Spleen (tissue), 11 donors: Measurements from ENCODE around the gene SORBS2. TPM values are rescaled to one million over a fixed set of nuclear protein-coding genes. Genes with fewer than 3 reads are reported as not detected.

Source experiments
- DNase-seq: peaks from one replicate; pipeline ENCODE4 v3.0.0-alpha.2; 2020
- H3K27ac ChIP-seq, 8 donors: fragments of 200-600 bp; sonication (generic) in 7 of 8; 1 replicate in 4 of 8; 2 replicates in 4 of 8; pipeline versions ENCODE4 v1.5.0 to v1.8.0; 2016 to 2021; ENCODE audit warnings: inconsistent platforms in 4 of 8, mild to moderate bottlenecking in 4 of 8, moderate library complexity in 1 of 8
- H3K27me3 ChIP-seq, 7 donors: fragments of 200-600 bp; sonication (generic) in 6 of 7; replicated peaks in 1 of 7; 1 replicate in 4 of 7; 2 replicates in 3 of 7; pipeline versions ENCODE4 v1.5.0 to v1.8.0; 2016 to 2021; ENCODE audit warnings: inconsistent platforms in 3 of 7, mild to moderate bottlenecking in 1 of 7
- H3K36me3 ChIP-seq, 6 donors: fragments of 200-600 bp; sonication (generic) in 5 of 6; 1 replicate in 4 of 6; 2 replicates in 2 of 6; pipeline versions ENCODE4 v1.5.0 to v1.8.0; 2016 to 2021; ENCODE audit warnings: inconsistent platforms in 2 of 6
- H3K4me1 ChIP-seq, 6 donors: fragments of 200-600 bp; sonication (generic) in 5 of 6; 1 replicate in 3 of 6; 2 replicates in 3 of 6; pipeline versions ENCODE4 v1.5.0 to v1.8.0; 2016 to 2021; ENCODE audit warnings: inconsistent platforms in 3 of 6
- H3K4me3 ChIP-seq, 8 donors: fragments of 200-600 bp; sonication (generic) in 7 of 8; 1 replicate in 4 of 8; 2 replicates in 4 of 8; pipeline versions ENCODE4 v1.5.0 to v1.8.0; 2016 to 2021; ENCODE audit warnings: inconsistent platforms in 4 of 8, mild to moderate bottlenecking in 4 of 8, moderate library complexity in 2 of 8
- H3K9me3 ChIP-seq, 8 donors: fragments of 200-600 bp; sonication (generic) in 7 of 8; 1 replicate in 4 of 8; 2 replicates in 4 of 8; pipeline versions ENCODE4 v1.5.0 to v1.8.0; 2016 to 2021; ENCODE audit warnings: inconsistent platforms in 4 of 8
- CTCF ChIP-seq, 11 experiments: fragments of 200-600 bp in 7 of 11; fragments of 450-650 bp in 4 of 11; sonication (generic) in 4 of 11; IDR thresholded peaks in 8 of 11; conservative IDR thresholded peaks in 3 of 11; 1 replicate in 7 of 11; 2 replicates in 4 of 11; pipeline versions ENCODE4 v1.4.0 to v1.8.0; 2016 to 2021; ENCODE audit warnings: antibody characterized with exemption in 11 of 11, inconsistent platforms in 4 of 11, mild to moderate bottlenecking in 1 of 11
- POLR2A ChIP-seq, 3 donors: fragments of 450-650 bp; IDR thresholded peaks; one replicate each; pipeline ENCODE4 v1.5.1; 2017; ENCODE audit warnings: antibody characterized with exemption in 3 of 3, mild to moderate bottlenecking in 1 of 3
- POLR2AphosphoS5 ChIP-seq, 3 donors: sonication (generic); formaldehyde crosslinking; IDR thresholded peaks; one replicate each; pipeline ENCODE4 v1.5.1; 2017; ENCODE audit warnings: antibody characterized with exemption in 3 of 3
- WGBS, 5 donors: extraction: QIAGEN DNeasy Blood & Tissue Kit in 3 of 5; methylation state at CpG; one replicate each; pipeline versions ENCODE4 v1.1.5 to v1.1.7; 2013 to 2018; 5-methylcytosine and 5-hydroxymethylcytosine counted together
- intact Hi-C: fragments of 100-400 bp; cut with DNase I; formaldehyde crosslinking; loops from one replicate; pipeline ENCODE4 v1.15.0; 2023; ENCODE audit warnings: low total_unique reads
- polyA plus RNA-seq, 3 donors: library from polyadenylated mRNA; stranded (reverse); fragments of 200-250 nt; gene quantifications; one replicate each; pipeline ENCODE4 v1.2.1, GENCODE V29; 2013
- small RNA-seq, 4 donors: library from RNA; depleted of rRNA; stranded (forward); fragments of <200 nt; gene quantifications; one replicate each; pipeline ENCODE3, GENCODE V24; 2016
- total RNA-seq, 7 donors: library from RNA; depleted of rRNA in 3 of 7; stranded (reverse); fragments of >200 nt in 3 of 7; fragmentation: NEBNext Ultra II Directional in 4 of 7; extraction: Animal tissue kit (Norgen Biotek cat#: 25700) in 4 of 7; gene quantifications; one replicate each; pipeline versions ENCODE4 v1.1.0 to v1.2.1, GENCODE V29; 2016 to 2021
- donor health status: healthy with polysubstance abuse.
- donor health status: DM: no; HTN: no; CAD: no; lungs with moderate emphysema.
- donor health status: DM: no; HTN: no; CAD: no.
- donor health status: Bipolar disorder and iron deficiency.
- donor health status: healthy.
- donor health status: DM: no; HTN: no; CAD: no.
- donor health status: DM: yes; HTN: yes; CAD: no.

Gene SORBS2
- total and polyA plus RNA-seq, 10 donors, result 5.9 to 128 (median 84.8) TPM

- Histone ChIP-seq H3K4me1 (peaks cover 0 to 30% (median 18%) of the 10 kb centered on the region in 6 donors), H3K36me3 (no peaks in the 10 kb centered on the region), H3K27me3 (peaks cover 0 to 57% (median 12%) of the 10 kb centered on the region in 7 donors), H3K27ac (no peak overlapping the region), H3K4me3 (no peak overlapping the region), H3K9me3 (no peaks in the 10 kb centered on the region)
- no peak for DNase-seq
- TF ChIP-seq POLR2A (IDR thresholded peaks at IDR 0.05) (no peak), POLR2AphosphoS5 (IDR thresholded peaks at IDR 0.05) (no peak), CTCF (IDR thresholded peaks at IDR 0.05 in 8 of 11, conservative IDR thresholded peaks at IDR 0.05 in 3 of 11) (no peak)
- WGBS, 5 donors, result 27 to 80% (median 53%) methylated on average over 1 of the region's 1 CpG
- intact Hi-C loops, result no loop called here
Observed at GRCh38 chr4:185538806-185539205, 273.2 kb downstream of the SORBS2 start.

GRCh38 chr4:185536411-185536709 is 275.6 kb downstream of the SORBS2 start:
- 16 to 29% (median 20%) methylated on average over 4 of the region's 4 CpGs for WGBS, 5 donors
- H3K4me1 ChIP-seq, result peaks cover 0 to 29% (median 17%) of the 10 kb centered on the region in 6 donors
- no peaks in the 10 kb centered on the region for H3K9me3 ChIP-seq
- DNase-seq, result no peak
- TF ChIP-seq POLR2A (IDR thresholded peaks at IDR 0.05), result no peak
- peak in 1 of 3 donors; percentile 13 for TF ChIP-seq POLR2AphosphoS5 (IDR thresholded peaks at IDR 0.05)
- intact Hi-C loops, result no loop called here
- peak overlapping the region in 1 of 8 donors; percentile 75 for H3K4me3 ChIP-seq
- no peaks in the 10 kb centered on the region for H3K36me3 ChIP-seq
- H3K27me3 ChIP-seq, result peaks cover 0 to 77% (median 12%) of the 10 kb centered on the region in 7 donors
- H3K27ac ChIP-seq, result no peak overlapping the region

GRCh38 chr4:185535612-185536410 is 276.2 kb downstream of the SORBS2 start:
- Histone ChIP-seq H3K9me3 (no peaks in the 10 kb centered on the region), H3K4me3 (peak overlapping the region; percentile 47 to 75 (median 56)), H3K27me3 (peaks cover 0 to 74% (median 12%) of the 10 kb centered on the region in 7 donors), H3K27ac (peak overlapping the region in 7 of 8 donors; percentile 81 to 90 (median 87)), H3K4me1 (peaks cover 0 to 24% (median 14%) of the 10 kb centered on the region in 6 donors), H3K36me3 (no peaks in the 10 kb centered on the region)
- WGBS, 5 donors, result 13 to 30% (median 13%) methylated on average over 18 to 32 of the region's 32 CpGs
- no peak for TF ChIP-seq CTCF (IDR thresholded peaks at IDR 0.05 in 8 of 11, conservative IDR thresholded peaks at IDR 0.05 in 3 of 11)
- TF ChIP-seq POLR2AphosphoS5 (IDR thresholded peaks at IDR 0.05), result no peak
- no peak for TF ChIP-seq POLR2A (IDR thresholded peaks at IDR 0.05)
- intact Hi-C loops, result no loop called here
- no peak for DNase-seq

Small RNAs within 50 kb of the gene (small RNA-seq; reads per million reads assigned to genes)
- gene RF00019, result 0 reads per million in 4 donors
